ENCODE data around the gene NSRP1.

The NSRP1 gene, protein sequence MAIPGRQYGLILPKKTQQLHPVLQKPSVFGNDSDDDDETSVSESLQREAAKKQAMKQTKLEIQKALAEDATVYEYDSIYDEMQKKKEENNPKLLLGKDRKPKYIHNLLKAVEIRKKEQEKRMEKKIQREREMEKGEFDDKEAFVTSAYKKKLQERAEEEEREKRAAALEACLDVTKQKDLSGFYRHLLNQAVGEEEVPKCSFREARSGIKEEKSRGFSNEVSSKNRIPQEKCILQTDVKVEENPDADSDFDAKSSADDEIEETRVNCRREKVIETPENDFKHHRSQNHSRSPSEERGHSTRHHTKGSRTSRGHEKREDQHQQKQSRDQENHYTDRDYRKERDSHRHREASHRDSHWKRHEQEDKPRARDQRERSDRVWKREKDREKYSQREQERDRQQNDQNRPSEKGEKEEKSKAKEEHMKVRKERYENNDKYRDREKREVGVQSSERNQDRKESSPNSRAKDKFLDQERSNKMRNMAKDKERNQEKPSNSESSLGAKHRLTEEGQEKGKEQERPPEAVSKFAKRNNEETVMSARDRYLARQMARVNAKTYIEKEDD

DNA sequence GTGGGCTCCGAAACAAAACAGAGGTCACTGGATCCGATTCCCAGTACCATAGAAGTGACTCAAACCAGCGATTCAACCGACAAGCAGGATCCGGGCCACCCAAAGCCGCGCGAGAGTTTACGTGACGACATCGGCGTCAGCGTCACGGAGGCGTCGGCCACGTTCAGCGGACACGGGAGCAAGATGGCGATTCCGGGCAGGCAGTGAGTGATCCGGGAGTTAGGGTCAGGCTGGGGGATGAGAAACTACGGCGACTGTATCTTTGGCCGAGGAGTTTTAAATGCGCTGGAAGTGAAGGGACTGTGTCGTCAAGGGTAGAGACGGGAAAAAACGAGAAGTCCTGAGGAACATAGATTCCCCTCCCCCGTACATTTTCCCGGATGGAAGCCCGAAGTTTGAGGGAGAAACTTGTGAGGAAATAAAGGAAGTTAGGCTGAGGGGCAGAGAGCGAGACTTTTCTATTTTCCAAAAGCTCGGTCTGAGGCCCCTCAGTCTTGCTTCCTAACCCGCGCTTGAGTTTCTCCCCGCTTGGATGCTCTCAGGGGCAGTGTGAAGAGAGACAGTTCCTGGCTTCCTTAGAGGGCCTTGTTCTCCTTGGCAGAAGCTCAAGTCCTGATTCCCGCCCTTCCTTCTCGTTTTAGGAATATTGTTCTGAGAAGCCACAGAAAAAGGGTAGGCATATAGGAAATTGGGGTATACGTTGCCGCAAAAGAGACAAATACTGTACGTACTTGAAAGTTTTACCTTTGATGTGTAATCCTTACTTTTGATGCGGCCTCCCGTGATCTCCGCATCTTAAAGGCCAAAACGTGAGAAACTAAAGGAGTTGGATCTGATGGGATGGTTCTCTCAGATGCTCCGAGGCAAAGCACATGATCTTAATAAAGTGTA is at the start of gene NSRP1:
TSS of gene NSRP1 (plus strand) at position 156 of the 891 bp plus-strand sequence. CDS start at position 184, 28 bp downstream.
- H3K27ac ChIP-seq, result peak within 1 kb of the TSS; percentile 92
- TF ChIP-seq ZFX (IDR thresholded peaks at IDR 0.05; ENCODE audit: borderline replicate concordance), result no peak
- TF ChIP-seq, protein P1, sequence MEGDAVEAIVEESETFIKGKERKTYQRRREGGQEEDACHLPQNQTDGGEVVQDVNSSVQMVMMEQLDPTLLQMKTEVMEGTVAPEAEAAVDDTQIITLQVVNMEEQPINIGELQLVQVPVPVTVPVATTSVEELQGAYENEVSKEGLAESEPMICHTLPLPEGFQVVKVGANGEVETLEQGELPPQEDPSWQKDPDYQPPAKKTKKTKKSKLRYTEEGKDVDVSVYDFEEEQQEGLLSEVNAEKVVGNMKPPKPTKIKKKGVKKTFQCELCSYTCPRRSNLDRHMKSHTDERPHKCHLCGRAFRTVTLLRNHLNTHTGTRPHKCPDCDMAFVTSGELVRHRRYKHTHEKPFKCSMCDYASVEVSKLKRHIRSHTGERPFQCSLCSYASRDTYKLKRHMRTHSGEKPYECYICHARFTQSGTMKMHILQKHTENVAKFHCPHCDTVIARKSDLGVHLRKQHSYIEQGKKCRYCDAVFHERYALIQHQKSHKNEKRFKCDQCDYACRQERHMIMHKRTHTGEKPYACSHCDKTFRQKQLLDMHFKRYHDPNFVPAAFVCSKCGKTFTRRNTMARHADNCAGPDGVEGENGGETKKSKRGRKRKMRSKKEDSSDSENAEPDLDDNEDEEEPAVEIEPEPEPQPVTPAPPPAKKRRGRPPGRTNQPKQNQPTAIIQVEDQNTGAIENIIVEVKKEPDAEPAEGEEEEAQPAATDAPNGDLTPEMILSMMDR (IDR thresholded peaks at IDR 0.05), result no peak

DNA sequence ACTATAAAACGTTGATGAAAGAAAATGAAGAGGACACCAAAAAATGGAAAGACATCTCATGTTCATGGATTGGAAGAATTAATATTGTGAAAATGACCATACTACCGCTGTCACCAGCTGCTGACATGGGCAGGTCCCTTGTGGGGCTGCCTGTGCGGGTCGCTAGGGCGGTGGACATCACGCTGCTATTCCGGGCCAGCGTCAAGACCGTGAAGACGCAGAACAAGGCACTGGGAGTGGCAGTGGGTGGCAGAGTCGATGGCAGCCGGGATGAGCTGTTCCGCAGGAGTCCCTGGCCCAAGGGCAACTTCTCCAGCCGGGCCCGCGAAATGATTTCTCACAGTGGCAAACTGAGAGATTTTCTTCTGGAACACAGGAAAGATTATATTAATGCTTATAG is 48.2 kb upstream of the NSRP1 start:
- TF ChIP-seq, protein P1 (IDR thresholded peaks at IDR 0.05), result no peak
- TF ChIP-seq ZFX (IDR thresholded peaks at IDR 0.05; ENCODE audit: borderline replicate concordance), result no peak
- no peak overlapping the region for H3K27ac ChIP-seq

DNA sequence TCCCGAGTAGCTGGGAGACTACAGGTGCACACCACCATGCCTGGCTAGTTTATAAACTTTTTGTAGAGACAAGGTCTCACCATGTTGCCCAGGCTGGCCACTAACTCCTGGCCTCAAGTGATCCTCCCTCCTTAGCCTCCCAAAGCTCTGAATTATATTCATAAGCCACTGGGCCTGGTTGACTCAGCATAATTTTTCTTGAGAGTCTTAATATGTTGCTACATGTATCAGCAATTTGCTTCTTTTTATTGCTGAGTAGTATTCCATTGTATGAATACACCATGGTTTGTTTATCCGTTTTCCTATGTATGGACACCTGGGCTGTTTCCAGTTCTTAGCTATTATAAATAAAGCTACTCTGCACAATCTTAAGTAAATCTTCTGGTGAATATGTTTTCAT is 42.4 kb upstream of the NSRP1 start:
- H3K27ac ChIP-seq, result no peak overlapping the region
- TF ChIP-seq ZFX (IDR thresholded peaks at IDR 0.05; ENCODE audit: borderline replicate concordance), result no peak
- TF ChIP-seq, protein P1 (IDR thresholded peaks at IDR 0.05), result no peak

DNA sequence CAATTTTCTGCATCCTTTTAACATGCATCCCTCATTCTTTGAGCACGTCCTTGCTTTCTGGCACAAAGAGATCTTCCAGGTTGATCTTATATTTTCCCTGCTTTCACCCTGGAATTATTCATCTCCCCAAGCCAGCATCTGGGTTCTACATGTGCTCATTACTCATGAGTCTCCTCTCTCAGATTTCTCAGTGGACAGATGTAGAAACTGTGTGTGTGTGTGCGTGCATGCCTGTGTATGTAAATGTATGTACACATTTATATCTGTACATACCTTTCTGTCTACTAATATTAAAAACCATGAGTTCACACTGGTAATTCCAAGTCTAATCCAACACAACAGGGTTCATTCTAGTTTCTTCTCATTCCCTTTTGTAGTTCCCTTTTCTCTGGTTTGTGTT is 41.9 kb upstream of the NSRP1 start:
- TF ChIP-seq ZFX (IDR thresholded peaks at IDR 0.05; ENCODE audit: borderline replicate concordance), result no peak
- TF ChIP-seq, protein P1 (IDR thresholded peaks at IDR 0.05), result no peak

DNA sequence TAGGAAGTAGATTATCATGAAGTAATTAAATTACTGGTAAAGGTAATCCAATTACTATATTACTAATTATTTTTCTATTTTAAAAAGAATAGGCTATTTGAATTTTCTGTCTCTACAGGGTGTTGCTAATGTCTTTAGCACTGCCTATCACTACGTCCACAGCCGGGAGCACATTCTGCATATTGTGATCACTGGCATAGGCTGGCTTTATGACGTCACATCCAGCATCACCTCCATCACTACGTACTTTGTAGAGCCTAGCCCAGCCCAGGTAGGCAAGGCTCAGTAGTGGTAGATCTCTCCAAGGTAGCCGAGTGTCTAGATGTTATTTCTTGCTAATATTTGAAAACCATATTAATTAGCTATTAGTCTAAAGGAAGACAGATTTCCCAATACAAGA is 33.8 kb upstream of the NSRP1 start:
- no peak overlapping the region for H3K27ac ChIP-seq
- TF ChIP-seq, protein P1 (IDR thresholded peaks at IDR 0.05), result no peak
- TF ChIP-seq ZFX (IDR thresholded peaks at IDR 0.05; ENCODE audit: borderline replicate concordance), result no peak

More for the DNA sequence above, 41.9 kb upstream of the NSRP1 start:
- H3K27ac ChIP-seq, result no peak overlapping the region

DNA sequence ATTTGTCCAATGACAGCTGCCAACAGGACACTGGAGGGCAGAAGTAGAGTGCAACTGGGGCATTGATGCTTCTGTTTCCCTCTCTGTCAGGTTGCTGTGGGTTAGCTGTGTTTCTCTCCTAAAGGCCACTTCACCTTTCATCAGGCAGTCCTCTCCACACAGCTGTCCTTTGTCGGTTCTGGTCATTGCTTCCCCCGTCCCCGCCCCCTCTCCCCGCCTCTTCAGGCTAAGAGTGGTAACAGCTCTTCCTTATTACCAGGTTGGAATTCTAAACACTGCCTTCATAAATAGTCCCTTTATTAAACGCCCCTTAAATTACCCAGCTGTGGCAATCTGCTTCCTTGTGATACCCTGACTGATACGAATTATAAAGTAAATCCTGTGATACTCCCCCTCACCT is 31.8 kb upstream of the NSRP1 start:
- TF ChIP-seq, protein P1 (IDR thresholded peaks at IDR 0.05), result no peak
- no peak for TF ChIP-seq ZFX (IDR thresholded peaks at IDR 0.05; ENCODE audit: borderline replicate concordance)
- H3K27ac ChIP-seq, result no peak overlapping the region

Data from 22Rv1 (cell line).